Ishikawa (cell line): ENCODE measurements around the gene ADGRL3.

Experiments
- EP300 ChIP-seq: IDR thresholded peaks from 2 replicates; pipeline ENCODE4 v1.6.1; 2012; ENCODE audit warnings: borderline replicate concordance
- FOXM1 ChIP-seq: IDR thresholded peaks from 2 replicates; pipeline ENCODE4 v1.6.1; 2012; ENCODE audit warnings: low read depth, borderline replicate concordance
- TAF1 ChIP-seq: IDR thresholded peaks from 2 replicates; pipeline ENCODE4 v1.6.1; 2012; ENCODE audit warnings: low read depth, mild to moderate bottlenecking

DNA sequence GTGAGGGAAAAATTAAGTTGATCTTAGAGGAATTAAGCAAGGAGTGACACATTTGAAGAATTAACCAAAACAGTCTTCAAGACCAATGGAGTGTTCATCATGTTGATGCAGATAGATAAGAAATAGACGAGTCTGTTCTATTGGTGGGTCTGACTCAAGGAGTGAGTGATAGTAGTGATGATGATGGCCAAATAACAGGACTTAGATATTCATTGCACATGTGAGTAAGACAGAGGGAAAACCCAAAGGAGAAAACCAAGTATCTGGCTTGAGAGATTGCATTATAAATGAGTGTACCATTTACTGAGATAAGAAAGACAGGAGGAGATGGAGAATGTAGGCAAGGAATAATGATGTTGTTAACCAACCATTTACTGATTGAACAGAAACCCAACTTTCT is 321.3 kb downstream of the ADGRL3 start:
- no peak for TF ChIP-seq FOXM1
- TF ChIP-seq TAF1: no peak
- TF ChIP-seq EP300: no peak
